GM12801 (cell line): Measurements from ENCODE around the gene DLG5.

Experiments
- CTCF ChIP-seq: IDR thresholded peaks from one replicate; pipeline ENCODE4 v1.5.1; 2011; ENCODE audit warnings: control low read depth; ENCODE audit not compliant: insufficient read length; ENCODE audit errors: extremely low read depth

The DLG5 gene

GRCh38 chr10:77927402-77928246 lies 1.1 kb upstream of the DLG5 start:
- TF ChIP-seq CTCF, result no peak

- no peak for TF ChIP-seq CTCF
Measured at GRCh38 chr10:77925795-77926565, 575 bp downstream of the DLG5 start.

- TF ChIP-seq CTCF, result no peak
Measured at GRCh38 chr10:77925410-77925794, 1.2 kb downstream of the DLG5 start.

- TF ChIP-seq CTCF, result no peak
Measured at GRCh38 chr10:77922566-77923179, 3.9 kb downstream of the DLG5 start.

- TF ChIP-seq CTCF, result no peak
Measured at GRCh38 chr10:77922055-77922454, 4.5 kb downstream of the DLG5 start.

GRCh38 chr10:77921395-77921794 lies 5.2 kb downstream of the DLG5 start:
- no peak for TF ChIP-seq CTCF

GRCh38 chr10:77920495-77920894 lies 6.1 kb downstream of the DLG5 start:
- no peak for TF ChIP-seq CTCF
